Heart right ventricle (tissue), 16 donors: ENCODE measurements around the gene SKIC2. TPM values are rescaled to one million over a fixed set of nuclear protein-coding genes. Genes with fewer than 3 reads are reported as not detected.
"Not testable (repeated sequence)": the region's sequence is repeated elsewhere in the genome, so short reads cannot be mapped to it uniquely, and the experiment has no call there.

Experiments
- ATAC-seq, 8 donors: fragments of 200-7000 bp; cut with Tn5 transposase; one replicate each; pipeline ENCODE4 v1.9.1; 2020; ENCODE audit warnings: mild to moderate bottlenecking in 8 of 8, moderate library complexity in 8 of 8, moderate number of reproducible peaks in 1 of 8
- DNase-seq, 2 donors: peaks; one replicate each; pipeline ENCODE4 v3.0.0-alpha.2; 2020
- H3K27ac ChIP-seq, 10 donors: fragments of 200-600 bp; sonication (generic) in 2 of 10; one replicate each; pipeline versions ENCODE4 v1.5.0 to v1.8.0; 2020 to 2022; ENCODE audit warnings: mild to moderate bottlenecking in 3 of 10
- H3K27me3 ChIP-seq, 7 donors: fragments of 200-600 bp; one replicate each; pipeline ENCODE4 v1.8.0; 2021 to 2022; ENCODE audit warnings: mild to moderate bottlenecking in 2 of 7
- H3K36me3 ChIP-seq, 9 donors: fragments of 200-600 bp; sonication (generic) in 1 of 9; one replicate each; pipeline versions ENCODE4 v1.5.0 to v1.8.0; 2020 to 2022; ENCODE audit warnings: mild to moderate bottlenecking in 2 of 9
- H3K4me1 ChIP-seq, 9 donors: fragments of 200-600 bp; sonication (generic) in 1 of 9; one replicate each; pipeline versions ENCODE4 v1.5.0 to v1.8.0; 2020 to 2022; ENCODE audit warnings: mild to moderate bottlenecking in 4 of 9
- H3K4me3 ChIP-seq, 10 donors: fragments of 200-600 bp; sonication (generic) in 2 of 10; one replicate each; pipeline versions ENCODE4 v1.5.0 to v1.8.0; 2020 to 2022; ENCODE audit warnings: mild to moderate bottlenecking in 7 of 10, moderate library complexity in 2 of 10
- H3K9me3 ChIP-seq, 11 donors: fragments of 200-600 bp in 10 of 11; sonication (generic) in 2 of 11; one replicate each; pipeline versions ENCODE4 v1.5.0 to v1.8.0; 2013 to 2022; ENCODE audit warnings: mild to moderate bottlenecking in 2 of 11, control low read depth in 1 of 11, moderate library complexity in 1 of 11
- WGBS, 2 donors: extraction: QIAGEN DNeasy Blood & Tissue Kit; methylation state at CpG; one replicate each; pipeline ENCODE4 v1.1.7; 2013; ENCODE audit warnings: inconsistent platforms in 1 of 2; 5-methylcytosine and 5-hydroxymethylcytosine counted together
- intact Hi-C, 10 donors: fragments of 100-400 bp; cut with DNase I; formaldehyde crosslinking; loops; one replicate each; pipeline versions ENCODE4 v1.11.1 to v1.14.2; 2022
- polyA plus RNA-seq, 2 donors: library from polyadenylated mRNA; stranded (reverse); fragments of 200-250 nt; gene quantifications; one replicate each; pipeline ENCODE4 v1.2.3, GENCODE V29; 2013
- total RNA-seq, 10 donors: library from RNA; stranded (reverse); fragmentation: NEBNext Ultra II Directional in 3 of 10; extraction: Animal tissue kit (Norgen Biotek cat#: 25700) in 3 of 10; gene quantifications; one replicate each; pipeline versions ENCODE4 v1.2.1 to v1.2.4, GENCODE V29; 2021 to 2023
- donor health status: Arrhythmogenic right ventricular cardiomyopathy.
- donor health status: ischemic (EF 13 %, LVEDD 7.1; RV severe dilation, severe dysfunction).
- donor health status: healthy with polysubstance abuse.
- donor health status: DM: no; HTN: yes; CAD: no.
- donor health status: DM: no; HTN: no; CAD: no.
- donor health status: ischemic (EF 25% LVEDD 6.9; RV normal size, moderate dysfunction).
- donor health status: ischemic (EF 25% LVEDD 5.7; RV mildly dilated, moderate dysfunction).
- donor health status: healthy.
- donor health status: DM: yes; HTN: yes; CAD: no.
- donor health status: Ischemic cardiomyopathy.
- donor health status: ischemic (EF 35%, LVEDD 5.7; RV mildly dilated, moderate dysfunction).
- donor health status: nonischemic (EF 11% LVEDD 7.7; RV severe dilation, severe dysfunction).
- donor health status: DM: yes; HTN: yes; CAD: no.
- donor health status: PGD.
- donor health status: ischemic (EF 29% LVEDD 5.4; RV normal size, mild dysfunction).
- donor health status: nonischemic (EF 23%, LVEDD 6.1; RV moderate dilation, normal function).

The SKIC2 gene
- total and polyA plus RNA-seq, 12 donors = 21.8 to 67.4 (median 34.4) TPM

GRCh38 chr6:32003301-32003700 is 44.3 kb downstream of the SKIC2 start:
- intact Hi-C loops, H3K4me1 ChIP-seq, H3K27me3 ChIP-seq, H3K4me3 ChIP-seq, DNase-seq, H3K27ac ChIP-seq, H3K9me3 ChIP-seq, H3K36me3 ChIP-seq: not testable (repeated sequence)
- ATAC-seq = peak in 2 of 8 donors; percentile 5 to 19
- WGBS, 2 donors = no CpG with 5 or more reads among the region's 7 CpGs

- H3K27ac ChIP-seq, H3K36me3 ChIP-seq, H3K4me3 ChIP-seq, ATAC-seq, H3K9me3 ChIP-seq, H3K4me1 ChIP-seq, H3K27me3 ChIP-seq, intact Hi-C loops: not testable (repeated sequence)
- WGBS, 2 donors = 75 to 97% methylated on average over 3 to 4 of the region's 4 CpGs
- DNase-seq = peak in 1 of 2 donors; percentile 2
Measured at GRCh38 chr6:32004393-32004792, 45.4 kb downstream of the SKIC2 start.

DNA sequence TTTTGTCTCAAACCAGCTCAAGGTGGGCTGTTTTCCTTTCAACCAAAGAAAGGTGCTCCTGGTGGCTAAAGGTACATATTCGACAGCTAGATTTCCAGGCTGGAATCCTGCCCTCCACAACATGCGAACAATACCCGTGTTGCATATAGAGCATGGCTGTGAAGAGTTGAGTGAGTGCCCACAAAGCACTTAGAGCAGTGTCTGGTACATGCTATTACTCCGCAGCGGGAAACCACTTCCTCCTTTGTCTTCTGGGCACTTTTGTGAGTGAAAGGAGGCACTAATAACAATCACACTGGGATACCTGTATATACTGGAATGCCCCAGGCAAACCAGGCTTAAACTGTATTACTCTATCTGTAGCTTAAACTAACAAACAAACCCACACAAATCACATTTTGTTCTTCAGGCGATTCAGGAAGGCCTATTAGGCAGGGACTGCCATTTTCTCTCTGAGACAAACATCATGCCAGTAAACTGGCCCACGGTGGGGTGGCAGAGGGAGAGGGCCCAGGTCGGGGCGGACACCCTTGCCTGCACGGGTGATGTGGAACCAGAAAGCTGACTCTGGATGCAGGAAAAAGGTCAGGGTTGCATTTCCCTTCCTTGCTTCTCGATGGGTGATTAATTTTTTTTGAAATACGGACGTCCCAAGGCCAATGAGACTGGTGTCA is 46.0 kb downstream of the SKIC2 start:
- H3K27ac ChIP-seq = not testable (repeated sequence)

GRCh38 chr6:32005538-32005880 is 46.5 kb downstream of the SKIC2 start:
- 69 to 73% methylated on average over 8 of the region's 9 CpGs for WGBS, 2 donors
- H3K36me3 ChIP-seq, H3K9me3 ChIP-seq, H3K4me1 ChIP-seq, H3K27me3 ChIP-seq, H3K4me3 ChIP-seq, intact Hi-C loops, H3K27ac ChIP-seq, ATAC-seq: not testable (repeated sequence)
- peak in 1 of 2 donors; percentile 13 for DNase-seq

More for the DNA sequence above, 46.0 kb downstream of the SKIC2 start:
- H3K4me3 ChIP-seq, H3K4me1 ChIP-seq, H3K27me3 ChIP-seq, ATAC-seq, intact Hi-C loops, DNase-seq, H3K9me3 ChIP-seq, H3K36me3 ChIP-seq: not testable (repeated sequence)
- WGBS, 2 donors = 71 to 73% methylated on average over 8 to 9 of the region's 13 CpGs

DNA sequence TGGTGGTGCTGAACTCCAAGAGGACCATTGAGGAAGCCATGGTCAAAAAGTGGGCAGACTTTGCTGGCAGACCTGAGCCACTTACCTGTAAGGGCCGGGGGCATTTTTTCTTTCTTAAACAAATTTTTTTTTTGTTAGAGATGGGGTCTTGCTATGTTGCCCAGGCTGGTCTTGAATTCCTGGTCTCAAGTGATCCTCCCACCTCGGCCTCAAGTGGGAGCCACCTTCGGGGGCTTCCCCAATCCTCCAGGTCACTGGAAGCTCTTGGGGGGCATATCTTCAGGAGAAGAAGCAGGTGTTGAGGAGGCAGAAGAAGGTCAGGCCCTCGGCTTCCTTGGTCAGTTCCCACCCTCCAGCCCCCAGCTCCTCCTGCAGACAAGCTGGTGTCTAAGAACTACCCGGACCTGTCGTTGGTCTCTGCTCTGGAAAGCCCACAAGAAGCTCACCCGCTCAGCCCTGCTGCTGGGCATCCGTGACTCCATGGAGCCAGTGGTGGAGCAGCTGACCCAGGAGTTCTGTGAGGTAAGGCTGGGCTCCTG is 47.1 kb downstream of the SKIC2 start:
- DNase-seq = peak in 1 of 2 donors; percentile 1

DNA sequence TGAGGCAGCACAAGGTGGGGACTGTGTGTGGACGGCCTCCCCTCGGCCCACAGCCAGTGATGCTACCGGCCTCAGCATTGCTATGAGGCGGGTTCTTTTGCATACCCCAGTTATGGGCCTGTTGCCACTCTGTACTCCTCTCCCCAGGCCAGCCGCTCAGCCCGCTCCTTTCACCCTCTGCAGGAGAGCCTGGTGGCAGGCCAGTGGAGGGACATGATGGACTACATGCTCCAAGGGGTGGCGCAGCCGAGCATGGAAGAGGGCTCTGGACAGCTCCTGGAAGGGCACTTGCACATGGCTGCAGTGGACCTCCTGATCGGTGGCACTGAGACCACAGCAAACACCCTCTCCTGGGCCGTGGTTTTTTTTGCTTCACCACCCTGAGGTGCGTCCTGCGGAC is 48.1 kb downstream of the SKIC2 start:
- H3K9me3 ChIP-seq, ATAC-seq, H3K27ac ChIP-seq, H3K4me3 ChIP-seq, DNase-seq, intact Hi-C loops, H3K36me3 ChIP-seq, H3K4me1 ChIP-seq, H3K27me3 ChIP-seq: not testable (repeated sequence)
- WGBS, 2 donors = 67 to 87% methylated on average over 9 to 11 of the region's 12 CpGs

More for the DNA sequence above, 47.1 kb downstream of the SKIC2 start:
- intact Hi-C loops, ATAC-seq, H3K27me3 ChIP-seq, H3K27ac ChIP-seq, H3K9me3 ChIP-seq, H3K4me1 ChIP-seq, H3K4me3 ChIP-seq, H3K36me3 ChIP-seq: not testable (repeated sequence)
- 72 to 74% methylated on average over 8 of the region's 8 CpGs for WGBS, 2 donors

DNA sequence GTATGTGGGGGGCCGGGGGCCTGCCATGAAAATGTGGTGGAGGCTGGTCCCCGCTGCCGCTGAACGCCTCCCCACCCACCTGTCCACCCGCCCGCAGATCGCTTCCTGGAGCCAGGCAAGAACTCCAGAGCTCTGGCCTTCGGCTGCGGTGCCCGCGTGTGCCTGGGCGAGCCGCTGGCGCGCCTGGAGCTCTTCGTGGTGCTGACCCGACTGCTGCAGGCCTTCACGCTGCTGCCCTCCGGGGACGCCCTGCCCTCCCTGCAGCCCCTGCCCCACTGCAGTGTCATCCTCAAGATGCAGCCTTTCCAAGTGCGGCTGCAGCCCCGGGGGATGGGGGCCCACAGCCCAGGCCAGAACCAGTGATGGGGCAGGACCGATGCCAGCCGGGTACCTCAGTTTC is 49.1 kb downstream of the SKIC2 start:
- intact Hi-C loops, H3K4me1 ChIP-seq, H3K36me3 ChIP-seq, DNase-seq, H3K27me3 ChIP-seq, H3K27ac ChIP-seq, H3K9me3 ChIP-seq, ATAC-seq, H3K4me3 ChIP-seq: not testable (repeated sequence)
- WGBS, 2 donors = no CpG with 5 or more reads among the region's 24 CpGs

- H3K4me1 ChIP-seq, ATAC-seq, H3K27me3 ChIP-seq, H3K27ac ChIP-seq, H3K9me3 ChIP-seq, H3K36me3 ChIP-seq, H3K4me3 ChIP-seq, intact Hi-C loops: not testable (repeated sequence)
- WGBS, 2 donors = 63 to 64% methylated on average over 7 to 8 of the region's 12 CpGs
- DNase-seq = peak in 1 of 2 donors; percentile 1
Measured at GRCh38 chr6:32008616-32009015, 49.6 kb downstream of the SKIC2 start.

DNA sequence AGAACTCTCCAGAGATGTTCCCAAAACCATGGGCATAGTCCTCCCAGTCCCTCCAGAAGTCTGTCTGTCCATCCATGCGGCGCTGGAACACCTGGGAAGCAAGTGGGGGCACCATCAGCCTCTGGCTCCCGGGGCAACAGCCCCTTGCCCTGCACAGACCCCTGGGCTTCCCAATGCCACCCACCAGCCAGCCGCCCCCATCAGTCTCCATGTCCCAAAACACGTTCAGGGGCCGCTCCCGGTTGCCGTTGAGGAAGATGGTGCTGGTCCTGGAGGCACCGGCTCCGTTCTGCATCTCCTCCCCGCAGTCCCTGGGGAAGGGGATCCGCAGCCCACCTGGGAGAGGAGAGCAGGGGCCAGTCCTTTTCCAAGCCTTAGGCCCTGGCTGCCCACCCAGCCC is 50.6 kb downstream of the SKIC2 start:
- H3K9me3 ChIP-seq, H3K4me3 ChIP-seq, ATAC-seq, H3K27me3 ChIP-seq, H3K27ac ChIP-seq, intact Hi-C loops, H3K36me3 ChIP-seq, H3K4me1 ChIP-seq, DNase-seq: not testable (repeated sequence)
- 86 to 96% methylated on average over 2 to 10 of the region's 12 CpGs for WGBS, 2 donors

DNA sequence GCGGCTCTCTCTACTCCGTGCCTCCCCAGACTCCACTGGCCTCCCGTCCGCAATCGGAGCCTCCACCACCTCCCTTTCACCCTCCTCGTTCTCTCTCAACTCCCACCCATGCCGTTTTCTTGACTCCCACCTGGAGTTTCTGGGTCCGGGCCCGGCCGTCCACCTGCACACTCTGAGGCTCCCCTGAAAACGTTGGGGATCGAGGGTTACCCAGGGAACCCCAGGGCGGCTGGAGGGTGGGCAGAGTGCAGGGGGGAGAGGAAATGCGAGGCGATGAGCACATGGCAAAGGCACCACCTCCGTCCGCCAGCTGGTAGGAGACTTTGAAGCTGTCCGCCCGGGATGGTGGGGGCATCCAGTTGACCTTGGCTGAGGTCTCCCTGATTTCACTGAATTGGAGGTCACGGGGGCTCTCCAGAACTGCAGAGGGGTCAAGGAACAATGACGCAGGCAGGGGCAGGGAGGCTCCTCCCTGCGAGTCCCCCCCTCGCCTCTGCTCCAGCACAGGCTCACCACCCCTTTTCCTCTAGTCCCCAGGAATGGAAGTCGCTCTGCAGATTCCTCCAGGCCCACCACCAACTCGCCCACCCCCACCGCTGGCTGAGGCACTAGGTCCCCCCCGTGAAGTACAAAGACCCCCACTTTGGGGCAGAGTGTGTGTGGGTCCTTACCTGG is 52.0 kb downstream of the SKIC2 start:
- H3K9me3 ChIP-seq, ATAC-seq, H3K4me3 ChIP-seq, H3K4me1 ChIP-seq, H3K27ac ChIP-seq, H3K36me3 ChIP-seq, intact Hi-C loops, H3K27me3 ChIP-seq: not testable (repeated sequence)
- peak in 1 of 2 donors; percentile 2 for DNase-seq
- WGBS, 2 donors = 76% methylated on average over 13 to 17 of the region's 27 CpGs

GRCh38 chr6:32012941-32013617 is 54.1 kb downstream of the SKIC2 start:
- H3K36me3 ChIP-seq, H3K9me3 ChIP-seq, H3K27me3 ChIP-seq, DNase-seq, intact Hi-C loops, H3K27ac ChIP-seq, H3K4me3 ChIP-seq, H3K4me1 ChIP-seq: not testable (repeated sequence)
- peak in 2 of 8 donors; percentile 19 to 20 for ATAC-seq
- WGBS, 2 donors = 78 to 82% methylated on average over 14 to 15 of the region's 17 CpGs
